Dedifferentiated amniotic fluid mesenchymal stem cell (primary cell): ENCODE data around the gene EFNA5.
"Not testable (repeated sequence)": the region's sequence is repeated elsewhere in the genome, so short reads cannot be mapped to it uniquely, and the experiment has no call there.

Experiments
- DNase-seq: peaks from one replicate; pipeline ENCODE4 v3.0.0-alpha.2; 2016; ENCODE audit errors: extremely low spot score

EFNA5 gene

DNA sequence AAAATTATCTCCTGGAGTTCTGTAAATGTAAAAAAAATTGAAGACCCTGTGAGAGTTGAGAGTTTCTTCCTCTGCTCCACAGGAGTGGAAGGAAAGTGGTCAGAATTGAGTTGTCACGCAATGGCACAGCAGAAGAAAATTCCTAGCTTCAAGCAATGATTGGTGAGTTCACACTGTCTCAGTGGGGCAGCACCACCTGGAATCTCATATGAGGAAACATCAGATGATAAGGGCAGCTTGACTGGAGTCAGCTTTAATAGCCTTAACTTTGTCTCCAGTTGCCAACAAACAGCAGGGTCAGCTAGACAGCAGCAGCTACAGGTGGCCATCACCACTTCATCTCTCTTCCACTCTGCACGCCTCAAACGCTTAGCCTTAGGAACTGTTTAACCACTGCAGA, 211.1 kb downstream of the EFNA5 start:
- DNase-seq = no peak

DNA sequence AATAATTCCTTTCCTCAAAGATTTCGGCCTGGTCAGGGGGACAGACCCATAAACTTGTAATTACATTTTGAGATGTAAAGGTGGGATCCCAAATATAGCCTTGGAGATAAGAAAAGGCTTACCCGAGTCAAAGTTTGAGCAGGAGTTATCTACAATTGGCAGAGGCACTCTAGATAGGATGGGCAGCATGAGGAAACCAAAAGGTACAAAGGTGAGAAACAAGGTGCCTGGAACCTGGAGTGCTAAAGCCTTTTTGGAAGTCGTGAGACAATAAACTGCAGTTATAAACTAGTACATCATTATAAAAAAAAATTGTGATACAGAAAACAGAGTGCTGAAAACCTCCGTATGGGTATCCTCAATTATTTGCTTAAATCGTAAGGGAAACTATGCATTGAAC, 212.4 kb downstream of the EFNA5 start:
- no peak for DNase-seq

DNA sequence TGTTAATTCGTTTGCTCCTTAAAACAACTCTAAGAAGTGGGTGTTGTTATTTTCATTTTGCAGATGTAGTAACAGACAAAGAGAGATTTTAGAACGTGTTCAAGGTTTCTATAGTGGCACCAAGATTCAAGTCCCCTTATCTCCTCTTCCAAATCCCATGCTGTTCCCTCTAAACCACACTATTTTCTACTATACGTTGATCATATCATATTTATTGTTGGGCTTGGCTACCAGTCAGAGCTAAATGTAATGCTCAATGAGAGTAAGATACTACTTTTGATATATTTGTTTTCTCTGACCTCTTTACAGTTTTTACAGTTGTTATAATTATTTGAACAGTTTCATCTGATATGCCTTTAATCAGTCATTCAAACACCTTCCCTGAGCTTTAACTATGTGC, 212.9 kb downstream of the EFNA5 start:
- DNase-seq = no peak

DNA sequence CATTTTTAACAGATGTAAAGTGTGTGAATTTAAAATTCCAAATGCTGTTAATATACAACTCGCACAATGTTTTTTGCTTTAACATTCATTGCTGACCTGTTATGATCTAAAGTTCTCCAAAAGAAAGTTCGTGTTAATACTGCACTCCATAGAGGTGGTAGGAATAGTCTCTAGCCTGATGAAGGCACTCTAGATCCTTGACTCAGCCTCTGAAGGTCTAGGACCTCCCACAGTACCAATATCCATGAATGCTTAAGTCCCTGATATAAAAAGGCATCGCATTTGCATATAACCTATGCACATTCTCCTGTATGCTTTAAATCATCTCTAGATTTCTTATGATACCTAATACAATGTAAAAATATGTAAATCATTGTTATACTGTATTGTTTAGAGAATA, 213.6 kb downstream of the EFNA5 start:
- DNase-seq = no peak

DNA sequence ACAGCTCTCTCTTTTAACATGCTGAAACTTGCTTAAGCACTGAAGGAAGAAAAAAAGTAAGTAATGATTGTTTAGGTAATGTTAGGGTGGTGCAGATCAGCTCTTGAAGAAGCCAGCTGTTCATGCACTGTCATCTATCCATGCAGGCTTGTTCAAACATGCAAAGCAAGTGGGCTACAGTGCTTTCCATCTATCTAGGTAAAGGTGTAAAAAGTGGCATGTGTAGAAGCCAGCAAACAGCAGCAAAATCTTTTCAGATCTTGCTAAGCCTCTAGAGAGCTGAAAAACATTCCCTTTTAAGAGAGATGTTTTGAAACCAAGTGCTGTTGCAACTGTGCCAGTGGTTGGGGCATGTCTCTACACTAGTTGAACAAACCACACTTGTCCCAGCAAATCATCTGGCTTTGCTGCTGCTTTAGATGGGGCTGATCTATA, 214.4 kb downstream of the EFNA5 start:
- no peak for DNase-seq

DNA sequence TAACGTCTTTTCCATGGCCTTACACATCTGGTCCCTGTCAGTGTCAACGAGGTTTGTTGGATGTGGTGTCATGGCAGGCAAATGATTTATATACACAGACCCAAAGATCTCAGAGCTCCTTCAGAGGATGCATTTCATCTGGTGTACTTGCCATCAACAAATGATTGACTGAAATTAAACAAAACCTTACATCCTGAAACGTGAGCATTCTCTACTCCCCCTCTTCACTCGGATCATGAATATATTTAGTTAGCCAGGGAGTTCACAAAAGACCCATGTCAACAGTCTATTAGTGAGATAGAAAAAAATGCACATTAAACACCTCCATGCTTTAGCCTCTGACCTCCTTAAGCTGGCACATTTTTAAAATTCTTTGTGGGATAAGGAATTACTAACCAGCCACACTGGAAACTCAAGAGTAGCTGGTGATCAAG, 215.6 kb downstream of the EFNA5 start:
- no peak for DNase-seq

DNA sequence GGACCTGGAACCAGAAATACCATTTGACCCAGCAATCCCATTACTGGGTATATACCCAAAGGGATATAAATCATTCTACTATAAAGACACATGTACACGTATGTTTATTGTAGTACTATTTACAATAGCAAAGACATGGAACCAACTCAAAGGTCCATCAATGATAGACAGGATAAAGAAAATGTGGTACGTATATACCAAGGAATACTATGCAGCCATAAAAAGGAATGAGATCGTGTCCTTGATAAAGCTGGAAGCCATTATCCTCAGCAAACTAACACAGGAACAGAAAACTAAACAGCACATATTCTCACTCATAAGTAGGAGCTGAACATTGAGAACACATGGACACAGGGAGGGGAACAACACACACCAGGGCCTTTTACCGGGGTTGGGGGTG, 218.9 kb downstream of the EFNA5 start:
- not testable (repeated sequence) for DNase-seq

DNA sequence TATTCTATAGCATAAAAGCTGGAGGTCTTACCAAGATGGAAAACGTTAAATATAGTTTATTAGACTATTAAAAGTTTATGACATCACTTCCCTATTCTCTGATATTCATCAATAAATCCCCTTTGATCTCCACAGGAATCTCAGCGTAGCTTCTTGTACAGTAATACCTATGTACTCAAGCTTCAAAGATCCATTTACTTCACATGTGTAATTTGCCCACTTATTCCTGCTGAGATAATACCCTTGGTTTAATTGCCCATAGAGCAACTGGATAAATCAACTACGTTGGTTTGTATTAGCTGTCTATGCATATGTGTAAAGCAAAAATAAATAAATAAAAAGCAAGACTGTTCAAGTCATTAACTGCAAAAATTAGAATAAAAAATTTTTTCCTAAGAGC, 219.7 kb downstream of the EFNA5 start:
- DNase-seq = no peak

DNA sequence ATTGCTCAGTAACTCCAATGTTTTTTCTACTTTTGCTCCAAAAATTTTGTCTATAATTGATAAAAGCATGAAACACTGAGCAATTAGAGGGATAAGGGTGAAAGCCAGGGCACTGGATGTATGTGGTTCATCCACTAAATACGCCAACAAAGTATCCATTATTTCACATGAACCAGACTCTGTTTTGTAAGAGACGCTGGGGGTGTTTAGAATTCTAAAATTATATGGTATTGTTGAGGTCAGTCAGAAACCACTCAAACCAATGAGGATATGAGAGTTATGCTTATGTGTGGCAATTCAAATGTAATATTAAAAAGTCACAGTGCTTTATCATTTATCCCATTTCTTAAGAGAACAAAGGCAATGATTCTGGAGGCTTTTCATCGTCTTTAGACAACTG, 220.2 kb downstream of the EFNA5 start:
- no peak for DNase-seq

DNA sequence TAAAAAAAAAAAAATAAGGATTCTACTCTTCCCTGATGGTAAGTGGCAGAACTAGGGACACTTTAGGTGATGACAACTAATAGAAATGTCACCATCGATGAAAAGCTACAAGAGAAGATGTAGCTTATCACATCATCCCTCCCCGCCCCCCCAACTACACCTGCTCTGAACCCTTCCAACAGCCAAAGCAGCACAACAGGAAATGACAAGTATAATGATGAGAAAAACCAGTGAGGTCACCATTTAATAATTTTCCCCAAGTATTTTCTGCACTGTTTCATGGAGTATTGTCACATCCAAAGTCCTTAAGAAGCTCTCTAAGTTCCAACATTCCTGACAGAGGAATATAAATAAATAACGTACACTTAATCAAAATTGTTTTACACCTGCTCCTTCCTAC, 221.4 kb downstream of the EFNA5 start:
- DNase-seq = no peak

DNA sequence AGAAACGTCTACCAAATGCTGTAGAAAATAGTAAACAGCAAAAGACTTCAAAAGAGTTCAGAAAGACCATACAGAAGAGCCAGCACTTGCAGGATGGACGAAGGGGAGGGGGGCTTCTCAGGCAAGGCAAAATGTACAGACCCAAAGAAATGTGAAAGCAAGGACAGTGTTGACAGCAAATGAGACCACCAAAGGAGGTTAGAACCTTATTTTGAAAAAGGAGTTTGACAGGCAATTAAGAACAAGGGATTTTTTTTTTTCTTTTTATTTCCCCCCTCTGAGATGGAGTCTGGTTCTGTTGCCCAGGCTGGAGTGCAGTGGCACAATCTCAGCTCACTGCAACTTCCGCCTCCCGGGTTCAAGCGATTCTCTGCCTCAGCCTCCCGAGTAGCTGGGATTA, 223.2 kb downstream of the EFNA5 start:
- DNase-seq = no peak

DNA sequence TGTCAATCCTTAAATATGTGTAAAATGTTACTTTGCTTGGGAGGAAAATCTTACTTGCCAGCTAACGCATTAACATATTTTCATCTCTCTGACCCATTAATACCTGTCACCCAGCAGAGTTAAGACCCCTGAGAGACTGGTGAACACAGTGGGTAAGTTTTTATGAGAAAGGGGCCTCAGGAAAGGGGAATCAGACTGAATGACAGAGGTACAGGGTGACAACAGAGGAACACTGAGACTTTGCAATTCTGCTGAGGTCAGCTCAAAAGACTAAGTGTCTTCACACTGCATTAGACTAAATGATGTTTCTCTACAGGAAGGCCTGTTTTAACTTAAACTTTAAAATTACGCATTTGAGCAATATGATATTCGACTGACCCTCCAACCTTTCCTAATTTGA, 223.8 kb downstream of the EFNA5 start:
- DNase-seq = no peak

DNA sequence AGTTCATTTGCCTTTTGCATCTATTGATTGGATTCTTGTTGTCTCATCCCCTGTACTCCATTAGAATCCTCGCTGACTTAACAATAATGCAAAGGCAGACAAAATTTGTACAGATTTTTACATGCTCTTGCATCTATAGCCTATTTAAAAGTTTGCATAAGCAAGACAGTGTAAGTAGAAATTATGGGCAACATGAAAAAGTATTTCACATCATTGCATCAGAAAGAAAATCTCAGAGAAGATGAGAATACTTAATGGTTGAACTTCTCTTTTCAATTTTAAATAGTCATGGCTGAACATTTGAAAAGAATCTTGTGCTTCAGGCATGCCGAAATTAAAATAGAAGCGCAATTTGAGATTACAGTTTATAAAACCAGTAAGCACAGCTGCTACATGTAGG, 226.4 kb downstream of the EFNA5 start:
- no peak for DNase-seq

DNA sequence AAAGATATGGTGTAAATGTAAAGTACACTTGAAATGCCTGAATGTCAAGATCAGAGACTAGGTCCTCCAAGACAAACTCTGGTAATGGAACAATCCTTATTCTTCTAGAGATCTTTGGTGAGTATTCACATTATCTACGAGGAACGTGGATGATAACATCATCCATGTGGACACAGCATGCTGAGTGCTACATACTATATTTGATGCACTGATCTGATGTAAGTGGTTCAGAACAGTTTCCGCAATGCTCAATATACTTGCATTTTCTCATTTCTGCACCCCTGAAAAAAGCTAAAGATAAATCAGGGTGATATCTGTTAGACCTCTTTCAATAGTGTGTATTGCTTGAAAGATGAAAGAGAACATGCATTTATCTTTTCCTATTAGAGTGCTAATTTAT, 226.8 kb downstream of the EFNA5 start:
- no peak for DNase-seq

DNA sequence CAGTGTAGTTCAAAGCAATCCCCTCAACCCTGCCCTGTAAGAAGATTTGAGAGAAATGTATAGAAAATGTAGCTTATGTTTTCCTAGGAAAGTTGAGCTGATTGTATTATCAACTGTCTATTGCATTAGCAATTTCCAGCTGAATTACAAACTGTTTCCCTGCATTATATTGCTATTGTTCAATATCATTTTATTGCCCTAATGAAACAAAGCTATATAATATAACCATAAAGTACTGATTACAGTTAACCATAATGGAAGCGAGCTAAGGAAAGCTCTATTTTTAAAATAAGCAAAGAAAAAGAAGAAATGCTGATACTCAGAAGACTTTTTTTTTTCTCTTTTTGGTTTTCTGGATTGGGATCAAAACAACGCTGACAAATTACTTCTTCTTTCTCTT, 228.3 kb downstream of the EFNA5 start:
- DNase-seq = no peak

DNA sequence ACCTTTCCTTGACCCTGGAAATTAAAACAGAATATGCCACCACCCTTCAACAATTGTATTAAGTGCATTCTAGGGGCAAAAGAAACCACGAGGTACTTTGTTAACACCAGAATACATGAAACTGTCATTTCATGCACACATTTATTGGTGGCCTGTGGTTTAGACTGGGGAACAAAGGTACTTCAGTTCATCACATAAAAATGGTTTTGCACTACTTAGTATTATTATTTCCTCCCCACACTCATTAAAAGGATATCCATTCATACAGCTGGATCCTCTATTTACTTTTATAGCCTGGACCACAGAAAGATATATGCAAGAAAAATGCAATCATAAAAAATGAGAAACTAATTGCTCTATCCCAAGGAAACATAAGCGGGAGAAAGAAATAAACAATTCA, 230.9 kb downstream of the EFNA5 start:
- no peak for DNase-seq

DNA sequence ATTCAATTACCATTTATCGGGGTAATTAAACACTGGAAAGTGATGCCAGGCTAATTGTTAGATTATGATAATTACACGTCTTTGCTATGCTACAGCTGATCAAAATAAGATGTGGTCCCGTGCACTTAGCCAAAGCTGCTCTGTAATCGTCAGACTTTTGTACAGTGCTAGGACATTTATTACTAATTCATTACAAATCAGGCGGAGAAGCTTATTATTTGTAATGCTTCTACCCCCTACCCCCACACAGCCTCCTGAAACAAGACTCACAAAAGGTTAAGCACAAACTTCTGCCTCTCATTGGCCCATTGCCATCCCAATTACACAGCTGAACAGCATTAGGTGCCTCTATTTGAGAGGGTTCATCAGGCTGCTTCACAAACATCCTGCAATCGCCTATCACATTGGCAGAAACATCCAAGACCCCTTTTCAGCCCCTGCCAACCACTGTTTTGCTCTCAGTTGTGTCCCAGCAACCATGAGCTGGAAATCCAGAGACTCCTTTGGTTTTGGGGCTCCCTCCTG, 232.7 kb downstream of the EFNA5 start:
- no peak for DNase-seq

DNA sequence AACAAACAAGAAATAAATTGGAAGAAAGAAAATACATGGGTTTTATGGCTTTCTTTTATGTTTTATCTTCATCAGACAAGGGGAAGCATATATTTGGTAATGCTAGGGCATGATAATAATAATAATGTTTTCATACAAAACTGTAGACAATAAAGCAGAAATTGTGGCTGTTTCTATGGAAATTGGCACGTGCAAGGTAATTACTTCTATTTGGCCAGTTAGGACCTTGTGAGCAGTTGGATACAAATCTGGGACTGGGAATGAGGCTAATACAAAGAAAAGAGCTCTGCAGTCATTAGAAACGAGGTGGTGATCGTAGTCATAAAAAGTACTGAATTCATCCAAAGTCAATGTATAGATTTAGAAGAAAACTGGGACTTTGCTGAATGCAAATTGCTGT, 233.6 kb downstream of the EFNA5 start:
- no peak for DNase-seq

DNA sequence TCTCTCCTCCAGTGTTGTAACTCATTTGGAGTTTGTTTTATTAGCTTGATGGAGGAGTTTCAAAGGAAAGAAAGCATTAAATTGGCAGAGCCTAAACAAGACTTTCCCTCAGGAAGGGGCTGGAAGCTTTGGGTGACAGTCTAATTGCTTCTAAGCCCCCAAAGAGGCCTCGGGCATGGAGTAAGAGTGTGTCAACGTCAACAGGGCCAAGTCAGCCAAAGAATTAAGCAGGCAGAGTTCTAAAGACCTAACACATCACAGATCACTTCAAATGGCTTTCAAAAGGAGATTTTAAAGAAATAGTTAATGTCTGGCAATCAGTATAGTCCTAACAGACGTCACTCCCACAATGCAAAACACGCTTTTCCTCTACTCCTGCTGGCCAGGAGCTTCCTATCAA, 234.5 kb downstream of the EFNA5 start:
- no peak for DNase-seq

DNA sequence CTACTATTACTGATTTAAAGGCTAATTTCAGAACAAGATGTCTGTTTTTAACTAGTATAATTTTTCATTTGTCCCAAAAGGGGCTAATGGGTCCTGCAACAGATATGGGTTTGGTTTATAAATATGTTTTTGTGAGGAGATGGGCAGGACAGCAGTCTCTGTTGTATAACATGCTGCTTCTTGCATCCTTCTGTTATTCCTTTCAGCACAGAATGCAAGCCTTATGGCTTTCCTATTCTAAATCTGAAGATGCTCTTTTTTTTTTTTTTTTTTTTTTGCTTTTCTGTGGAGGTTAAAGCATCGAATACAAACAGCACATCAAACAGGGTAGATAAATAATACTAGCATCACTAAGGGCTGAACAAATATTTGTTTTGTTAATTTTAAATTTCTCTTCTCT, 235.7 kb downstream of the EFNA5 start:
- DNase-seq = no peak

DNA sequence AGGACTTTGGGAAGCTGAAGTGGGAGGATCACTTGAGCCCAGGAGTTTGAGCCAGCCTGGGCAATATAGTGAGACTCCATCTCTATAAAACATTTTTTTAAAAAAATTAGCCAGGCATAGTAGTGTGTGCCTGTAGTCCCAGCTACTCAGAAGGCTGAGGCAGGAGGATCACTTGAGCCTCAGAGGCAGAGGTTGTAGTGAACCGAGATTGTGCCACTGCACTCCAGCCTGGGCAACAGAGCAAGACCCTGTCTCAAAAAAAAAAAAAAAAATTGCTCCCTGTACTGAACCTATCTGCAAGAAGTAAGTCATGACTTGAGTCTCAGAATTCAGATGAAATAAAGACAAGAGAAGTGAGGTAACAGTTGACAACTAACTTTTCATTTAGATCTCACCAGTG, 237.1 kb downstream of the EFNA5 start:
- not testable (repeated sequence) for DNase-seq

DNA sequence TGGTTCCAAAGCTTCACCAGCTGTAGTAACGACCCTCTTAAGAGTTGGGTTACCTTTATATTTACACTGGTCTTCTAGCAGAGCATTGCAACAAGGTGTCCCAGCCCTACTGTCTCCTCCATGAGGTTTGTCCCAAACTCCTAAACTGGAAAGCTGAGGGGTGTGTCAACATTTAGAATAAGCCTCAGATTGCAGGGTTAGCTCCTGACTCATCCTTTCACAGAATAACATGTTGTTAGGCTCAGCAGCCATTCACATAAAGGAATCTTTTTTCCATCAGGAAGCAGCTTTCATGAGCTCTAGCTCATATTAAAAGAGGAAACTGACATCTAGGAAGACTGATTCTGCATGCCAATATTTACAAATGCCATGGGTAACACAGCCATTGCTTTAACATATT, 238.7 kb downstream of the EFNA5 start:
- peak; percentile 44 for DNase-seq

DNA sequence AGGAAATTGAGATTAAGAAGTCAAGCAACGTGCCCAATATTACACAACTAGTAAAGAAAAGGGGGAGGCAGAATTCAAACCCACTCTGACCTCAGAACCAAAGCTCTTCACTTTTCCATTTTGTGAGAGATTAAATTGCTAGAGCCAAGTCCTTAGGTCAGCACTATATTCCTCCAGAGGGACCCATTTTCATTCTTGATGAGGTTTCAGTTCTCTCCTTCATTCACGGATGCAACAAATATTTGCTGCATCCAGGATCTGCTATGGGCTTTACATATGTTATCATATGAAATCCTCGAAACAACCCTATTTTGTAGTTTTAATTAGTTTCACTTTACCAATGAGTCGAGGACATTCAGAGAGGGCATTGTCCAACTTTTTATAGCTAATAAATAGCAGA, 239.2 kb downstream of the EFNA5 start:
- no peak for DNase-seq

DNA sequence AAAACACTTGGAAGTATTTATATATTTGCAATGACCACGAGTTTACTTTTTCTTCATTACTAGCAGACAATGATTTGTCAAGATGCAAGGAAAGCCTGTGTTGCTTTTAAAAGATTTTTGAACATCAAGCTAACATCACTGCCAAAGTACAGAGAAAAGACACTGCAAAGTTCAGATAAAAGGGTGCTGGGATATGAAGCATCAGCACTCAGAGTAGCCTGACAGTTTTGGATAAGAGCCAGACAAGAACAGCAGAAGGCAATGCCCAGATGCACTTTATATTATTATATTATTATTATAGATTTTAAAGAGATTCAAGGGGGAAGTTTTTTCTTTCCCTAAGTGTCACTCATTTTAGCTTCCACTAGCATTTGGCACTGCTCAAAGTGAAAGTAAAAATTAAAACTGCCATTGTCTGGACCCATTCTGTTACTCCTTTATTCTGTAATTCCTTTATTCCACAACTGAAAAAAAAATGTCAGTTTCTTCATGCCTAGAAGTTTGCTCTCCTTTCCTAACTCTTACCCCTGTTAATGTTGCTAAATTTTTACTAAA, 240.6 kb downstream of the EFNA5 start:
- DNase-seq = no peak
